Calu3 (cell line): ENCODE results near the gene SPATA24. TPM values are rescaled to one million over a fixed set of nuclear protein-coding genes. Genes with fewer than 3 reads are reported as not detected.
A peak's percentile ranks its signal among the peaks of the same experiment; 100 is the strongest.
"Not testable (repeated sequence)": the region's sequence is repeated elsewhere in the genome, so short reads cannot be mapped to it uniquely, and the experiment has no call there.

ENCODE experiments used
- BruUV-seq: library from RNA; stranded (reverse); fragments of 400-500 nt; replicated peaks from 2 replicates; lab custom pipeline; 2021; lab: Mats Ljungman, UMichigan
- CTCF ChIA-PET: fragments of 300-600 bp; sonication (Branson Sonifier 250); formaldehyde crosslinking; loops from one replicate; lab custom pipeline; 2022; ENCODE audit warnings: antibody characterized with exemption; lab: Charles Lee
- DNase-seq: peaks from one replicate; pipeline ENCODE4 v3.0.0; 2022
- H3K27ac Mint-ChIP-seq: one replicate; pipeline ENCODE4 v1.8.0; 2022; ENCODE audit warnings: mixed read lengths; ENCODE audit not compliant: unreplicated experiment
- H3K27me3 Mint-ChIP-seq: one replicate; pipeline ENCODE4 v1.8.0; 2022; ENCODE audit warnings: mixed read lengths; ENCODE audit not compliant: unreplicated experiment
- H3K36me3 Mint-ChIP-seq: one replicate; pipeline ENCODE4 v1.8.0; 2022; ENCODE audit warnings: mild to moderate bottlenecking, moderate library complexity, mixed read lengths; ENCODE audit not compliant: insufficient read depth, unreplicated experiment
- H3K4me1 Mint-ChIP-seq: one replicate; pipeline ENCODE4 v1.8.0; 2022; ENCODE audit warnings: mild to moderate bottlenecking, low read depth, mixed read lengths; ENCODE audit not compliant: unreplicated experiment
- H3K4me3 Mint-ChIP-seq: one replicate; pipeline ENCODE4 v1.8.0; 2022; ENCODE audit warnings: mild to moderate bottlenecking, low read depth, moderate library complexity, mixed read lengths; ENCODE audit not compliant: unreplicated experiment
- H3K9me3 Mint-ChIP-seq: one replicate; pipeline ENCODE4 v1.8.0; 2022; ENCODE audit warnings: low read depth, mixed read lengths; ENCODE audit not compliant: unreplicated experiment
- CTCF ChIP-seq: fragments of 200-600 bp; IDR thresholded peaks from one replicate; pipeline ENCODE4 v1.8.0; 2022; ENCODE audit warnings: antibody characterized with exemption; ENCODE audit not compliant: unreplicated experiment
- intact Hi-C: fragments of 100-400 bp; cut with micrococcal nuclease; formaldehyde crosslinking; loops from one replicate; pipeline ENCODE4 v1.10.0; 2022; ENCODE audit not compliant: unreplicated experiment
- total RNA-seq: library from RNA; stranded (reverse); gene quantifications from 2 replicates; pipeline ENCODE4 v1.2.3, GENCODE V29; 2022

Gene SPATA24
- total RNA-seq, 1 experiment from 2014 or later, result 6.8 TPM

GRCh38 chr5:139388198-139388821, 15.6 kb downstream of the SPATA24 start:
- intact Hi-C loops, result no loop called here
- Mint-ChIP-seq H3K9me3 (no peaks in the 10 kb centered on the region), H3K36me3 (peaks cover 25% of the 10 kb centered on the region), H3K4me1 (peaks cover 41% of the 10 kb centered on the region), H3K27ac (no peak overlapping the region), H3K27me3 (no peaks in the 10 kb centered on the region), H3K4me3 (peak overlapping the region; percentile 28)
- DNase-seq, result no peak
- TF ChIP-seq CTCF, result no peak
- no TSS peak for BruUV-seq
- CTCF ChIA-PET, result interaction anchor here (0.5 to 1.8 kb wide), 2 partner anchors 125 to 1841 kb away, joined by 4 to 5 read pairs; no protein-coding TSS in a partner anchor

GRCh38 chr5:139387611-139388197, 16.2 kb downstream of the SPATA24 start:
- no peak for TF ChIP-seq CTCF
- intact Hi-C loops, result no loop called here
- peaks cover 45% of the 10 kb centered on the region for H3K4me1 Mint-ChIP-seq
- BruUV-seq, result no TSS peak
- peak overlapping the region; percentile 28 for H3K4me3 Mint-ChIP-seq
- H3K9me3 Mint-ChIP-seq, result no peaks in the 10 kb centered on the region
- H3K27me3 Mint-ChIP-seq, result no peaks in the 10 kb centered on the region
- CTCF ChIA-PET, result interaction anchor here (1.8 kb wide), 1 partner anchor 126 kb away, joined by 4 read pairs; no protein-coding TSS in a partner anchor
- peaks cover 19% of the 10 kb centered on the region for H3K36me3 Mint-ChIP-seq
- no peak for DNase-seq
- no peak overlapping the region for H3K27ac Mint-ChIP-seq

GRCh38 chr5:139386956-139387355, 16.9 kb downstream of the SPATA24 start:
- BruUV-seq, CTCF ChIA-PET, DNase-seq, intact Hi-C loops, H3K27ac Mint-ChIP-seq, H3K4me3 Mint-ChIP-seq, H3K27me3 Mint-ChIP-seq, H3K9me3 Mint-ChIP-seq: not testable (repeated sequence)
- Mint-ChIP-seq H3K36me3 (peaks cover 12% of the 10 kb centered on the region), H3K4me1 (peaks cover 45% of the 10 kb centered on the region)

- DNase-seq, result no peak
- Mint-ChIP-seq H3K4me1 (peaks cover 35% of the 10 kb centered on the region), H3K4me3 (no peak overlapping the region), H3K27ac (no peak overlapping the region), H3K27me3 (no peaks in the 10 kb centered on the region), H3K9me3 (no peaks in the 10 kb centered on the region), H3K36me3 (peaks cover 6% of the 10 kb centered on the region)
- intact Hi-C loops, result no loop called here
- CTCF ChIA-PET, result interaction anchor here (0.7 kb wide), 1 partner anchor 278 kb away, joined by 3 read pairs; no protein-coding TSS in a partner anchor
- BruUV-seq, result no TSS peak
- no peak for TF ChIP-seq CTCF
Observed at GRCh38 chr5:139386050-139386438, 17.8 kb downstream of the SPATA24 start.
